HEK293T (cell line): Measurements from ENCODE around the gene CLDN1.
"Not testable (repeated sequence)": the region's sequence is repeated elsewhere in the genome, so short reads cannot be mapped to it uniquely, and the experiment has no call there.

Experiments used
- BHLHE40 ChIP-seq: fragments of 450-650 bp; IDR thresholded peaks from 2 replicates; pipeline ENCODE4 v1.6.1; 2016; ENCODE audit warnings: mild to moderate bottlenecking, moderate library complexity, borderline replicate concordance
- ELF4 ChIP-seq: fragments of 450-650 bp; IDR thresholded peaks from 2 replicates; pipeline ENCODE4 v1.6.1; 2017; ENCODE audit warnings: antibody characterized with exemption
- FOXA1 ChIP-seq: fragments of 450-650 bp; IDR thresholded peaks from 2 replicates; pipeline ENCODE4 v1.6.1; 2016; ENCODE audit warnings: mild to moderate bottlenecking
- FOXM1 ChIP-seq: fragments of 450-650 bp; IDR thresholded peaks from 2 replicates; pipeline ENCODE4 v1.6.1; 2017; ENCODE audit warnings: mild to moderate bottlenecking, borderline replicate concordance
- HDGF ChIP-seq: fragments of 450-650 bp; IDR thresholded peaks from 2 replicates; pipeline ENCODE4 v1.6.1; 2017; ENCODE audit warnings: antibody characterized with exemption, borderline replicate concordance
- LEF1 ChIP-seq: fragments of 450-650 bp; IDR thresholded peaks from 2 replicates; pipeline ENCODE4 v1.6.1; 2017; ENCODE audit warnings: mild to moderate bottlenecking, borderline replicate concordance
- NFRKB ChIP-seq: fragments of 450-650 bp; IDR thresholded peaks from 2 replicates; pipeline ENCODE4 v1.6.1; 2016; ENCODE audit warnings: mild to moderate bottlenecking, moderate library complexity
- SP1 ChIP-seq: fragments of 450-650 bp; IDR thresholded peaks from 2 replicates; pipeline ENCODE4 v1.6.1; 2017

DNA sequence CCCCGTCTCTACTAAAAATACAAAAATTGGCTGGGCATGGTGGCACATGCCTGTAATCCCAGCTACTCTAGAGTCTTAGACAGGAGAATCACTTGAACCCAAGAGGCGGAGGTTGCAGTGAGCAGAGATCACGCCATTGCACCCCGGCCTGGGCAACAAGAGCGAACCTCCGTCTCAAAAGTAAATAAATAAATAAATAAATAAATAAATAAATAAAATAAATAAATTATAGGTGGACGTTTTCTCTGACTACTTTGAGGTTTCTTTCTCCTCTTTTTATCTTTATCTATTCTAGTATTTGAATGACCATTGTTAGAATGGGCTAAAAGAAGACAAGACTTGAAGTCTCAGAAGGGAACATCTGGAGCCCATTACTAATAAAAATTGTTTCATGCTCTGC is 54.8 kb downstream of the CLDN1 start:
- TF ChIP-seq SP1, HDGF, NFRKB, FOXM1, FOXA1, BHLHE40, LEF1, ELF4: not testable (repeated sequence)
